ENCODE measurements around the gene DHX58.
"Not testable (repeated sequence)": the region's sequence is repeated elsewhere in the genome, so short reads cannot be mapped to it uniquely, and the experiment has no call there.

The DHX58 gene

GRCh38 chr17:42155614-42156045, 43.1 kb upstream of the DHX58 start:
- no peak for TF ChIP-seq EZH2phosphoT487 (IDR thresholded peaks at IDR 0.05; ENCODE audit: low read length)
- no peak for TF ChIP-seq EZH2 (optimal IDR thresholded peaks at IDR 0.05; ENCODE audit: low read depth, low read length)
- TF ChIP-seq CTCF (IDR thresholded peaks at IDR 0.05; ENCODE audit: low read length): no peak
- H3K4me2 ChIP-seq (ENCODE audit: low read depth, low read length): peak overlapping the region; percentile 53
- H3K27ac ChIP-seq (ENCODE audit: low read length): no peak overlapping the region
- no peaks in the 10 kb centered on the region for H4K20me1 ChIP-seq (ENCODE audit: insufficient read depth, low read length)
- peak overlapping the region; percentile 63; the same call in 1 of the 2 replicates for H2AFZ ChIP-seq (ENCODE audit: low read length)
- H3K9me3 ChIP-seq (replicated peaks; ENCODE audit: insufficient read depth, low read length): no peaks in the 10 kb centered on the region
- H3K27me3 ChIP-seq (replicated peaks; ENCODE audit: insufficient read depth, low read length): no peaks in the 10 kb centered on the region
- H3K36me3 ChIP-seq (replicated peaks; ENCODE audit: insufficient read depth, low read length): no peaks in the 10 kb centered on the region
- H3K9me2 ChIP-seq (replicated peaks; ENCODE audit: insufficient read depth, low read length): no peaks in the 10 kb centered on the region
- 0 out of 2 replicates have a peak, but pooled peaks cover 3% of the 10 kb centered on the region for H3F3A ChIP-seq (ENCODE audit: insufficient read depth, low read length)
- H3K4me3 ChIP-seq (ENCODE audit: low read length): peak overlapping the region; percentile 45
- peak overlapping the region; percentile 37; the same call in 1 of the 2 replicates for H3K9ac ChIP-seq (ENCODE audit: low read length)
- H3K4me1 ChIP-seq (ENCODE audit: low read length): peaks cover 7% of the 10 kb centered on the region; the same call in 1 of the 2 replicates
- peaks cover 41% of the 10 kb centered on the region for H3K79me2 ChIP-seq (ENCODE audit: low read length)
- no peak for DNase-seq

DNA sequence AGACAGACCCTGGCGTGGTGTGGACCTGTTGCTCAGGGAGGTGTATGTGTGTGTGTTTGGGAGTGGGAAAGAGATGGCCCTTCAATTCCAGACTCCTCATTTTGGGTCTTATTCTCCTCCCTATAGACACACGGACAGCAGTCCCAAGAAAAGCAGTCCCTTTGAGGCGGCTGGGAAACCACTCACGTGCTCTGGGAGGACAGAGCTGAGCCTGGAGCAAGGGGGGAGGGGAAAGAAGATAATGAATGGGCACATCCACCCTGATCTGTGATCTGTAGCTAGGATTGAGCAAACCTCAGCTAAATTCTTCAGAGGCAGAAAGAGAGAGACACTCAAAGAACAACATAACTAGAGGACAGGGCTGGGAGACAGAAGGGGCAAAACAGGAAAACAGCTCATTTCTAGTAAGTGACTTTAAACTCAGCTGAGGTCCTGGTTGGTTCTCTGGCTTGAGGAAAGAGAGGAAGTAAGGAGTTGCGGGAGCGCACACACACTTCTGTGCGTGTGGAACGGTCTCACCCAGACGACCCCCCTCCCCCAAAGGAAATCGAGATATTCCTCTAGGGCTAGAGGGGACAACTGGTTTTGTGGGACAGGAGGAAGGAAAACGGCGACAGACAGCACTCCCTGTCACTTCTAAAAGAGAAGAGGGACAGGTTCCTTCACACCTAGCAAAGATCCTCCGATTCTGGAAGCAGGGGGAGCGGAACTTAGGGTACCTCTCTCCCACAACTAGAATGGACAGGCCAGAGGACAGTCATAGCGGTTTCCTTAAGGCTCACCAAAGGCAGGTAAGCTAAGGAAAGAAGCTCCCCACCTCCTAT, 41.6 kb upstream of the DHX58 start:
- 0 out of 2 replicates have a peak, but pooled peaks cover 3% of the 10 kb centered on the region for H3F3A ChIP-seq (ENCODE audit: insufficient read depth, low read length)
- no peak for DNase-seq
- H3K4me3 ChIP-seq (ENCODE audit: low read length): peak overlapping the region; percentile 89
- TF ChIP-seq EZH2 (optimal IDR thresholded peaks at IDR 0.05; ENCODE audit: low read depth, low read length): no peak
- TF ChIP-seq EZH2phosphoT487 (IDR thresholded peaks at IDR 0.05; ENCODE audit: low read length): no peak
- TF ChIP-seq CTCF (IDR thresholded peaks at IDR 0.05; ENCODE audit: low read length): no peak
- peak overlapping the region; percentile 92 for H3K4me2 ChIP-seq (ENCODE audit: low read depth, low read length)
- H3K9me2 ChIP-seq (replicated peaks; ENCODE audit: insufficient read depth, low read length): no peaks in the 10 kb centered on the region
- peaks cover 7% of the 10 kb centered on the region; the same call in 1 of the 2 replicates for H3K4me1 ChIP-seq (ENCODE audit: low read length)
- H2AFZ ChIP-seq (ENCODE audit: low read length): peak overlapping the region; percentile 53; the same call in 1 of the 2 replicates
- H4K20me1 ChIP-seq (ENCODE audit: insufficient read depth, low read length): no peaks in the 10 kb centered on the region
- no peaks in the 10 kb centered on the region for H3K9me3 ChIP-seq (replicated peaks; ENCODE audit: insufficient read depth, low read length)
- H3K36me3 ChIP-seq (replicated peaks; ENCODE audit: insufficient read depth, low read length): no peaks in the 10 kb centered on the region
- H3K79me2 ChIP-seq (ENCODE audit: low read length): peaks cover 54% of the 10 kb centered on the region
- H3K27ac ChIP-seq (ENCODE audit: low read length): peak overlapping the region; percentile 3; the same call in 1 of the 2 replicates
- H3K9ac ChIP-seq (ENCODE audit: low read length): peak overlapping the region; percentile 93
- H3K27me3 ChIP-seq (replicated peaks; ENCODE audit: insufficient read depth, low read length): no peaks in the 10 kb centered on the region

GRCh38 chr17:42146911-42147607, 34.5 kb upstream of the DHX58 start:
- Histone ChIP-seq H3K9me2 (replicated peaks; ENCODE audit: insufficient read depth, low read length) (no peaks in the 10 kb centered on the region), H4K20me1 (ENCODE audit: insufficient read depth, low read length) (no peaks in the 10 kb centered on the region), H3K4me1 (ENCODE audit: low read length) (no peaks in the 10 kb centered on the region), H3F3A (ENCODE audit: insufficient read depth, low read length) (no peaks in the 10 kb centered on the region), H3K36me3 (replicated peaks; ENCODE audit: insufficient read depth, low read length) (0 out of 2 replicates have a peak, but pooled peaks cover 3% of the 10 kb centered on the region), H3K79me2 (ENCODE audit: low read length) (peaks cover 86% of the 10 kb centered on the region), H3K4me2 (ENCODE audit: low read depth, low read length) (no peak overlapping the region), H3K27ac (ENCODE audit: low read length) (no peak overlapping the region), H2AFZ (ENCODE audit: low read length) (no peak overlapping the region), H3K9me3 (replicated peaks; ENCODE audit: insufficient read depth, low read length) (no peaks in the 10 kb centered on the region), H3K9ac (ENCODE audit: low read length) (no peak overlapping the region), H3K27me3 (replicated peaks; ENCODE audit: insufficient read depth, low read length) (no peaks in the 10 kb centered on the region), H3K4me3 (ENCODE audit: low read length) (no peak overlapping the region)
- no peak for TF ChIP-seq EZH2 (optimal IDR thresholded peaks at IDR 0.05; ENCODE audit: low read depth, low read length)
- DNase-seq: no peak

DNA sequence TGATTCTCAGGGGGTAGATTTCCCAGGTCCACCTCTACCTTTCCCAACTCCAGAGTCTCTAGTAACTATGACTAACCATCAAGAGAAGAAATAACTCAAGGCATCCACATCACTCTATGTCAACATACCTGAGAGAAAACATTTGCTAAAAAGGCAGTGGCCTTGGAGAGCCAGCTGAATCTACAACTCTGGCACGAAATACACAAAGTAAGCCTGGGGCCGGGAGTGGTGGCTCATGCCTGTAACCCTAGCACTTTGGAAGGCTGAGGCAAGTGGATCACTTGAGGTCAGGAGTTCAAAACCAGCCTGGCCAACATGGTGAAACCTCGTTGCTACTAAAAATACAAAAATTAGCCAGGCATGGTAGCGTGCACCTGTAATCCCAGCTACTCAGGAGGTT, 30.6 kb upstream of the DHX58 start:
- H4K20me1 ChIP-seq (ENCODE audit: insufficient read depth, low read length); DNase-seq; H3K27me3 ChIP-seq (replicated peaks; ENCODE audit: insufficient read depth, low read length); H3K27ac ChIP-seq (ENCODE audit: low read length); H3K4me2 ChIP-seq (ENCODE audit: low read depth, low read length); H3F3A ChIP-seq (ENCODE audit: insufficient read depth, low read length); H3K9ac ChIP-seq (ENCODE audit: low read length); H3K9me3 ChIP-seq (replicated peaks; ENCODE audit: insufficient read depth, low read length); H3K36me3 ChIP-seq (replicated peaks; ENCODE audit: insufficient read depth, low read length); H2AFZ ChIP-seq (ENCODE audit: low read length); H3K4me3 ChIP-seq (ENCODE audit: low read length); H3K9me2 ChIP-seq (replicated peaks; ENCODE audit: insufficient read depth, low read length); H3K4me1 ChIP-seq (ENCODE audit: low read length): not testable (repeated sequence)
- peaks cover 86% of the 10 kb centered on the region for H3K79me2 ChIP-seq (ENCODE audit: low read length)
